Measurements from ENCODE around the gene PTHLH. TPM values are rescaled to one million over a fixed set of nuclear protein-coding genes. Genes with fewer than 3 reads are reported as not detected.

Gene PTHLH
- total RNA-seq, 6 donors from 2014 or later = 0.44 to 2.9 (median 2.0) TPM; not detected in 3

GRCh38 chr12:28014196-28014595 lies 41.7 kb upstream of the PTHLH start:
- WGBS, 2 donors = 91 to 96% methylated on average over 1 of the region's 1 CpG
- ATAC-seq (ENCODE audit: low FRiP score in 2 of 2) (no peak), DNase-seq (no peak)
- Histone ChIP-seq H3K27ac (no peak overlapping the region), H3K4me1 (no peaks in the 10 kb centered on the region), H3K9me3 (no peaks in the 10 kb centered on the region), H3K36me3 (no peaks in the 10 kb centered on the region), H3K27me3 (no peaks in the 10 kb centered on the region), H3K4me3 (no peak overlapping the region)
- TF ChIP-seq POLR2AphosphoS5 (IDR thresholded peaks at IDR 0.05) (no peak), CTCF (IDR thresholded peaks at IDR 0.05) (no peak), EP300 (IDR thresholded peaks at IDR 0.05) (no peak), POLR2A (IDR thresholded peaks at IDR 0.05) (no peak)

GRCh38 chr12:28012333-28012918 lies 39.9 kb upstream of the PTHLH start:
- H3K9me3 ChIP-seq = no peaks in the 10 kb centered on the region
- H3K36me3 ChIP-seq = no peaks in the 10 kb centered on the region
- DNase-seq (no peak), ATAC-seq (ENCODE audit: low FRiP score in 2 of 2) (no peak)
- TF ChIP-seq POLR2A (IDR thresholded peaks at IDR 0.05) (no peak), POLR2AphosphoS5 (IDR thresholded peaks at IDR 0.05) (no peak), CTCF (IDR thresholded peaks at IDR 0.05) (no peak), EP300 (IDR thresholded peaks at IDR 0.05) (no peak)
- no peak overlapping the region for H3K27ac ChIP-seq
- 75 to 84% methylated on average over 5 of the region's 5 CpGs for WGBS, 2 donors
- no peak overlapping the region for H3K4me3 ChIP-seq
- H3K4me1 ChIP-seq = no peaks in the 10 kb centered on the region
- H3K27me3 ChIP-seq = no peaks in the 10 kb centered on the region

- Histone ChIP-seq H3K27me3 (no peaks in the 10 kb centered on the region), H3K4me1 (no peaks in the 10 kb centered on the region), H3K36me3 (no peaks in the 10 kb centered on the region), H3K4me3 (no peak overlapping the region), H3K27ac (no peak overlapping the region), H3K9me3 (no peaks in the 10 kb centered on the region)
- WGBS, 2 donors = 74 to 86% methylated on average over 2 of the region's 2 CpGs
- no peak for TF ChIP-seq EP300 (IDR thresholded peaks at IDR 0.05)
- TF ChIP-seq POLR2AphosphoS5 (IDR thresholded peaks at IDR 0.05) = no peak
- TF ChIP-seq CTCF (IDR thresholded peaks at IDR 0.05) = no peak
- no peak for TF ChIP-seq POLR2A (IDR thresholded peaks at IDR 0.05)
- DNase-seq (no peak), ATAC-seq (ENCODE audit: low FRiP score in 2 of 2) (no peak)
Measured at GRCh38 chr12:28010036-28010435, 37.5 kb upstream of the PTHLH start.

- no peak overlapping the region for H3K4me3 ChIP-seq
- no peak for DNase-seq
- no peaks in the 10 kb centered on the region for H3K4me1 ChIP-seq
- H3K9me3 ChIP-seq = no peaks in the 10 kb centered on the region
- H3K36me3 ChIP-seq = no peaks in the 10 kb centered on the region
- H3K27me3 ChIP-seq = no peaks in the 10 kb centered on the region
- WGBS, 2 donors = 83 to 86% methylated on average over 4 of the region's 4 CpGs
- no peak for TF ChIP-seq EP300 (IDR thresholded peaks at IDR 0.05)
- TF ChIP-seq POLR2AphosphoS5 (IDR thresholded peaks at IDR 0.05) = no peak
- no peak for TF ChIP-seq POLR2A (IDR thresholded peaks at IDR 0.05)
- TF ChIP-seq CTCF (IDR thresholded peaks at IDR 0.05) = no peak
- H3K27ac ChIP-seq = no peak overlapping the region
- no peak for ATAC-seq (ENCODE audit: low FRiP score in 2 of 2)
Measured at GRCh38 chr12:27999970-28000369, 27.4 kb upstream of the PTHLH start.

- Histone ChIP-seq H3K4me1 (no peaks in the 10 kb centered on the region), H3K27me3 (no peaks in the 10 kb centered on the region), H3K9me3 (no peaks in the 10 kb centered on the region), H3K27ac (no peak overlapping the region), H3K36me3 (no peaks in the 10 kb centered on the region), H3K4me3 (no peak overlapping the region)
- no peak for TF ChIP-seq POLR2A (IDR thresholded peaks at IDR 0.05)
- DNase-seq (no peak), ATAC-seq (ENCODE audit: low FRiP score in 2 of 2) (no peak)
- WGBS, 2 donors = 80 to 84% methylated on average over 2 of the region's 2 CpGs
Measured at GRCh38 chr12:27999521-27999920, 27.0 kb upstream of the PTHLH start.
